ENCODE measurements around the gene MLST8. TPM values are rescaled to one million over a fixed set of nuclear protein-coding genes. Genes with fewer than 3 reads are reported as not detected.
A peak's percentile ranks its signal among the peaks of the same experiment; 100 is the strongest.
"Not testable (repeated sequence)": the region's sequence is repeated elsewhere in the genome, so short reads cannot be mapped to it uniquely, and the experiment has no call there.

The MLST8 gene
- total RNA-seq, 2 experiments from 2014 or later = 89.5 to 92.3 TPM

DNA sequence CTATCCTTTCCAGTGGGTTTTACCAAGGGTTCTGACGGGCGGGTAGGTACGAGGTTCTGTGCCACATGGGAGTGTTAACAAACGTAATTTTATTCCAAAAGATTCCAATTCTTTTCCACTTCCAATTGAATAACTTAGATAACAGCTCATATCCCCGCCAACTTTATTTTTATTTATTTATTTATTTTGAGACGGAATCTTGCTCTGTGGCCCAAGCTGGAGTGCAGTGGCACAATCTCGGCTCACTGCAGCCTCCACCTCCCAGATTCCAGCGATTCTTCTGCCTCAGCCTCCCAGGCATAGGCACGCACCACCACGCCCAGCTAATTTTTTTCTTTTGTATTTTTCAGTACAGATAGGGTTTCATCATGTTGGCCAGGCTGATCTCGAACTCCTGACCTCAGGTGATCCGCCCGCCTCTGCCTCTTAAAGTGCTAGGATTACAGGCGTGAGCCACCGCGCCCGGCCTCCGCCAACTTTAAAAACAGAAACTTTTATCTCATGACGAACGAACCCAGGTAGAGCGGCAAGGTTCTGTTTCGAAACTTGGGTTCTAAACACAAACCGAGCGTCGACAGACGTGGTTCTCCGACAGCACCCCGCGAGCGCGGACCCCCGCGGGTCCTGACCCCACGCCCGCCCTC, 45.5 kb downstream of the MLST8 start:
- Mint-ChIP-seq H3K9me3 (no peaks in the 10 kb centered on the region), H3K27ac (peak overlapping the region; percentile 92), H3K4me3 (peak overlapping the region; percentile 91), H3K27me3 (no peaks in the 10 kb centered on the region), H3K4me1 (peaks cover 7% of the 10 kb centered on the region), H3K36me3 (peaks cover 28% of the 10 kb centered on the region)
- DNase-seq = no peak

GRCh38 chr16:2251296-2252111, 46.2 kb downstream of the MLST8 start, which contains the start of gene ECI1:
ECI1 (minus strand) TSS chr16:2251587; CDS start chr16:2251566, 21 bp downstream.
- Mint-ChIP-seq H3K27me3 (no peaks in the 10 kb centered on the region), H3K36me3 (peaks cover 34% of the 10 kb centered on the region), H3K27ac (peak within 1 kb of the TSS; percentile 92), H3K9me3 (no peaks in the 10 kb centered on the region), H3K4me3 (peak within 1 kb of the TSS; percentile 91), H3K4me1 (peaks cover 7% of the 10 kb centered on the region)
- peak; percentile 88 for DNase-seq

DNA sequence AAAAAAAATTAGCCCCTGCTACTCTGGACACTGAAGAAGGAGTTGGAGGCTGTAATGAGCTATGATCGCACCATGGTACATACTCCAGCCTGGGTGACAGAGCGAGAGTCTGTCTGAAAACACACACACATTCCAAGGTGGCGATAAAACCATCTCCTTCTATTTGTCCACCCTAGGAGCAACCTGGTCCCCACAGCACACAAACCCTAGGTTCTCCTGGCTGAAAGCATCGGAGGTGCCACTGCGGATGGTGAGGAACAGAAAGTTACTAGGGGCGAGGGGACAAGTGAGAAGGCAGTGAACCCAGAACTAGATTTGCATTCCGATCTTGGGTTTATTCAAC, 47.5 kb downstream of the MLST8 start:
- peaks cover 39% of the 10 kb centered on the region for H3K36me3 Mint-ChIP-seq
- DNase-seq = no peak
- H3K4me1 Mint-ChIP-seq = peaks cover 10% of the 10 kb centered on the region
- no peaks in the 10 kb centered on the region for H3K27me3 Mint-ChIP-seq
- H3K27ac Mint-ChIP-seq = peak overlapping the region; percentile 55
- no peak overlapping the region for H3K4me3 Mint-ChIP-seq
- H3K9me3 Mint-ChIP-seq = no peaks in the 10 kb centered on the region

DNA sequence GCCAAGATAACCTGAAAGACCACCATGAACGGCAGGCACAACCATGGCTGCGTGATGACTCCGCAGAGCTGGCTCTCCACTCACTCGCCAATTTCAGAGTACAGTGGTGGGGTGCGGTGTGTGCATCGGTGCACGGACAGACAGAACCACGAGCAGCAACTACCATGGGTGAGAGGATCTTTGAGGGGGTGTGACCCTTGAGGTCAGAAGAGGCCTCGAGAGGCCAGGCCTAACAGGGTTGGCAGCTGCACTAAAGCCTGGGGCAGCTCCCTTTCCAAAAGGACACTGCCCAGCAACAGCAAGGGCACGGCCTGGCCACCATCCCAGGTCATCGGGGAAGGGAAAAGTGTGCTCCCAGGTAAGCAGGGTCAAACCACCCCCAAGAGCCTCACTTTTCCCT, 48.0 kb downstream of the MLST8 start:
- Mint-ChIP-seq H3K9me3 (no peaks in the 10 kb centered on the region), H3K36me3 (peaks cover 40% of the 10 kb centered on the region), H3K4me1 (peaks cover 10% of the 10 kb centered on the region), H3K4me3 (no peak overlapping the region), H3K27me3 (no peaks in the 10 kb centered on the region), H3K27ac (peak overlapping the region; percentile 55)
- DNase-seq = no peak

GRCh38 chr16:2256531-2257140, 51.4 kb downstream of the MLST8 start:
- H3K4me1 Mint-ChIP-seq = peaks cover 9% of the 10 kb centered on the region
- H3K4me3 Mint-ChIP-seq = no peak overlapping the region
- no peak for DNase-seq
- H3K27ac Mint-ChIP-seq = peak overlapping the region; percentile 43
- H3K36me3 Mint-ChIP-seq = peaks cover 39% of the 10 kb centered on the region
- H3K27me3 Mint-ChIP-seq = no peaks in the 10 kb centered on the region
- H3K9me3 Mint-ChIP-seq = no peaks in the 10 kb centered on the region

- peaks cover 8% of the 10 kb centered on the region for H3K4me1 Mint-ChIP-seq
- DNase-seq = no peak
- no peak overlapping the region for H3K4me3 Mint-ChIP-seq
- H3K9me3 Mint-ChIP-seq = no peaks in the 10 kb centered on the region
- peak overlapping the region; percentile 5 for H3K27ac Mint-ChIP-seq
- no peaks in the 10 kb centered on the region for H3K27me3 Mint-ChIP-seq
- H3K36me3 Mint-ChIP-seq = peaks cover 47% of the 10 kb centered on the region
Measured at GRCh38 chr16:2257726-2258125, 52.5 kb downstream of the MLST8 start.

- H3K9me3 Mint-ChIP-seq, H3K4me3 Mint-ChIP-seq, H3K4me1 Mint-ChIP-seq, DNase-seq, H3K27me3 Mint-ChIP-seq: not testable (repeated sequence)
- peak overlapping the region; percentile 38 for H3K27ac Mint-ChIP-seq
- H3K36me3 Mint-ChIP-seq = peaks cover 51% of the 10 kb centered on the region
Measured at GRCh38 chr16:2258530-2258929, 53.3 kb downstream of the MLST8 start.

Other genes with a start within 250 kb of the MLST8 start
- 100 to 1,000 TPM; 138 to 141 TPM for gene NDUFB10, start 245.9 kb upstream of the MLST8 start, total RNA-seq
- 1,000 to 10,000 TPM; 5,183 to 5,266 TPM for gene RPS2, start 240.6 kb upstream of the MLST8 start, total RNA-seq
- not detected for gene RNF151, start 238.6 kb upstream of the MLST8 start, total RNA-seq
- 10 to 100 TPM; 66.3 to 72.6 TPM for gene TBL3, start 233.4 kb upstream of the MLST8 start, total RNA-seq
- under 1 TPM in 1 of 2 experiments, not detected in 1; 0.35 TPM for gene NOXO1, start 224.0 kb upstream of the MLST8 start, total RNA-seq
- 10 to 100 TPM; 27.3 to 29.5 TPM for gene GFER, start 221.3 kb upstream of the MLST8 start, total RNA-seq
- gene SYNGR3, start 215.5 kb upstream of the MLST8 start, total RNA-seq = 1 to 10 TPM; 2.0 to 3.5 TPM
- 10 to 100 TPM; 98.3 to 99.8 TPM for gene ZNF598, start 195.6 kb upstream of the MLST8 start, total RNA-seq
- gene NPW, start 185.7 kb upstream of the MLST8 start, total RNA-seq = 10 to 100 TPM; 29.1 to 34.2 TPM
- 1 to 10 TPM; 2.4 to 3.7 TPM for gene NHERF2, start 178.6 kb upstream of the MLST8 start, total RNA-seq
- 10 to 100 TPM; 30.6 to 32.0 TPM for gene NTHL1, start 157.6 kb upstream of the MLST8 start, total RNA-seq
- 10 to 100 TPM; 52.3 to 57.5 TPM for gene TSC2, start 157.5 kb upstream of the MLST8 start, total RNA-seq
- 10 to 100 TPM; 52.6 to 54.5 TPM for gene PKD1, start 69.6 kb upstream of the MLST8 start, total RNA-seq
- under 1 TPM; 0.26 to 0.35 TPM for gene RAB26, start 56.8 kb upstream of the MLST8 start, total RNA-seq
- gene TRAF7, start 49.7 kb upstream of the MLST8 start, total RNA-seq = 10 to 100 TPM; 86.4 to 89.2 TPM
- 1 to 10 TPM; 1.8 to 3.4 TPM for gene CASKIN1, start 8.8 kb upstream of the MLST8 start, total RNA-seq
- gene BRICD5, start 5.4 kb downstream of the MLST8 start, total RNA-seq = 1 to 10 TPM; 2.3 to 6.4 TPM
- gene PGP, start 9.4 kb downstream of the MLST8 start, total RNA-seq = 10 to 100 TPM; 24.2 to 24.5 TPM
- gene E4F1, start 18.1 kb downstream of the MLST8 start, total RNA-seq = 10 to 100 TPM; 23.0 to 24.1 TPM
- under 1 TPM; 0.87 to 0.92 TPM for gene DNASE1L2, start 31.0 kb downstream of the MLST8 start, total RNA-seq
- 10 to 100 TPM; 27.5 to 30.0 TPM for gene ECI1, start 46.1 kb downstream of the MLST8 start, total RNA-seq
- 100 to 1,000 TPM; 403 to 415 TPM for gene RNPS1, start 62.7 kb downstream of the MLST8 start, total RNA-seq
- 1 to 10 TPM; 3.5 to 4.0 TPM for gene ABCA3, start 135.3 kb downstream of the MLST8 start, total RNA-seq
- 10 to 100 TPM; 38.3 to 38.8 TPM for gene CCNF, start 224.0 kb downstream of the MLST8 start, total RNA-seq

All from activated naive CD8-positive, alpha-beta T cell treated with anti-CD3 and anti-CD28 coated beads for 36 hours (primary cell).